ENCODE measurements around the gene UBE4B. TPM values are rescaled to one million over a fixed set of nuclear protein-coding genes. Genes with fewer than 3 reads are reported as not detected.

Gene UBE4B
- total RNA-seq, 1 experiment from 2014 or later = 27.2 TPM

DNA sequence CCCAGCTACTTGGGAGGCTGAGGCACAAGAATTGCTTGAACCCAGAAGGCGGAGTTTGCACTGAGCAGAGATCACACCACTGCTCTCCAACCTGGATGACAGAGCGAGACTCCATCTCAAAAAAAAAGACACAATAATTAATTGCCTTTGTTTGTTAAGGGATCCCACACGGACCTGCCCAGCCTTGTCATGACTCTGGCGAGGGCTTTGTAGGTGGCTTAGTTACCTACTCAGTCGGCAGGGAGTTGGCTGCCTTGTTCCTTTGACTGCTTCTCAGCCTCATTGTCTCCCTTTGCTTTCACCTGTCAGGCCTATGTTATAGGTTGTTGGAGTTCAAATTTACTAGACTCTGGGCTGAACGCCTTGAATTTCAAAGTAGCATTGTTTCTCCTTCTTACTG lies 82.0 kb downstream of the UBE4B start:
- DNase-seq (ENCODE audit: low read depth) = no peak

DNA sequence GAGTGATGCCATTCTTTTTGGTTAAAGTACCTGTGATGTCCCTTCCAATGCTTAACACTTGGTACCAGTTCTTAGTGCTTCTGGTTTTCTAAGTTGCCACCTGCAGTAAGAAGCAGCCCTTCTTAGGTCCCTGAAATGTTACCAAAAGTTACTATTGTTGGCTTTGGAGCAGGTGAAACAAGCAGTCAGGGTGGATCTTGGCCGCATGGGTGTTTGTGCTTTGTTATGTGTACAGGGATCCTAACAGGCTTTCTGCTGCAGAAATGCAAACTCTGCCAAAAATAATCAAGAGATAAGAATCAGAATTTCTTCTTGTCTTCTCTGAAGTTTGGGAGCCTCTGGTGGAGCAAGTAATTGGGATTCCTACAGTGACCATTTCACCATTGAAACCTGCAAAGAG lies 84.4 kb downstream of the UBE4B start:
- no peak for DNase-seq (ENCODE audit: low read depth)

GRCh38 chr1:10117865-10118264 lies 85.1 kb downstream of the UBE4B start:
- peak; percentile 45 for DNase-seq (ENCODE audit: low read depth)

GRCh38 chr1:10121688-10122087 lies 88.9 kb downstream of the UBE4B start:
- DNase-seq (ENCODE audit: low read depth) = no peak

- DNase-seq (ENCODE audit: low read depth) = peak; percentile 91
Measured at GRCh38 chr1:10122926-10123325, 90.2 kb downstream of the UBE4B start.

- DNase-seq (ENCODE audit: low read depth) = no peak
Measured at GRCh38 chr1:10128101-10128765, 95.5 kb downstream of the UBE4B start.

GRCh38 chr1:10132316-10132715 lies 99.6 kb downstream of the UBE4B start:
- no peak for DNase-seq (ENCODE audit: low read depth)

- no peak for DNase-seq (ENCODE audit: low read depth)
Measured at GRCh38 chr1:10132852-10133251, 100.1 kb downstream of the UBE4B start.

- DNase-seq (ENCODE audit: low read depth) = no peak
Measured at GRCh38 chr1:10140981-10141380, 108.2 kb downstream of the UBE4B start.

- no peak for DNase-seq (ENCODE audit: low read depth)
Measured at GRCh38 chr1:10143961-10144485, 111.3 kb downstream of the UBE4B start.

GRCh38 chr1:10146391-10146790 lies 113.6 kb downstream of the UBE4B start:
- DNase-seq (ENCODE audit: low read depth) = peak; percentile 57

- DNase-seq (ENCODE audit: low read depth) = no peak
Measured at GRCh38 chr1:10149231-10149630, 116.5 kb downstream of the UBE4B start.

GRCh38 chr1:10152709-10153284 lies 120.0 kb downstream of the UBE4B start:
- peak; percentile 60 for DNase-seq (ENCODE audit: low read depth)

DNA sequence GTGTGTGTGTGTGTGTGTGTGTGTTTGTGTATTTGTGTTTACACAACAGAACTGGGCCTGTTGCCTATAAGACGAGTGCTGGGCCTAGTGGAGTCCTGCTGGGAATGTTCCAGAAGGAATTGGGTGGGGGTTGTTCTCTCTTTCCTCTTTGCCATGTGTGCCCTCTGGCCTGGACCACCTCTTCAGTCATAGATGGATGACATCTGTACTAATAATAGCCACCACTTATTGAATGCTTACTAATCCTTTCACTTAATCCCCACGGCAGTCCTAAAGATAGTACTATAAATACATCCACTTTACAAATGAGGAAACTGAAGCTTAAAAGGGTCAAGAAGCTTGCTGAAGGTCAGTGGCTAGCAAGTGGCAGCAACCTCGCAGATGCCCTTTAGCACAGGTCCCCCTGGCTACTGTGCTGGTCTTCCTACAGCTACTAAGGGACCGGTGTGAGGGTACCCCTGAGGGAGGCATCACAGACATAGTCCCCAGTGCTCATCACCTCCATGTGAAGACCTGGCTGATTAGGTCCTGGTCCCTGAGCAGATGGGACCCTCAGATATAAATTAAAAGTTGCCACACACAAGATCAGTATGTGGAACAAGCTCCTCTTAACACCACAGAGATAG lies 122.4 kb downstream of the UBE4B start:
- DNase-seq (ENCODE audit: low read depth) = no peak

DNA sequence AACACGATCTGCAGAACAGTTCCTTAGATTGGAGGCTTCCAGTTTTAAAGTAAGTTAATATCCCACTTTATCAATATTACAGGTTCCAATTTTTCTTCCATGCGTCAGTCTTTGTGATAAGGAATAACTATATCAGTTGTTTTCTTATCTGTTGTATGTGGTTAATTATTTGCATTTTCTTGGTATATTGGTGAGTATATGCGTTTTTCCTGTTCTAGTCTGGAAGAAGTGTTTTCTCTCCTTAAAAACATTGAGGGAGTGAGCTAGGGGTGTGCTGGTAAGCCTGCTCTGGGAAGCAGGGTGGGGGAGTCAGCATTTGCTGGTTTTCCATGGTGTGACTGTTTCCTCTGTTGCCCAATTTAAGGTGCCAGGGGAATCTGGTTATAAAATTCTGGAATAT lies 127.4 kb downstream of the UBE4B start:
- no peak for DNase-seq (ENCODE audit: low read depth)

DNA sequence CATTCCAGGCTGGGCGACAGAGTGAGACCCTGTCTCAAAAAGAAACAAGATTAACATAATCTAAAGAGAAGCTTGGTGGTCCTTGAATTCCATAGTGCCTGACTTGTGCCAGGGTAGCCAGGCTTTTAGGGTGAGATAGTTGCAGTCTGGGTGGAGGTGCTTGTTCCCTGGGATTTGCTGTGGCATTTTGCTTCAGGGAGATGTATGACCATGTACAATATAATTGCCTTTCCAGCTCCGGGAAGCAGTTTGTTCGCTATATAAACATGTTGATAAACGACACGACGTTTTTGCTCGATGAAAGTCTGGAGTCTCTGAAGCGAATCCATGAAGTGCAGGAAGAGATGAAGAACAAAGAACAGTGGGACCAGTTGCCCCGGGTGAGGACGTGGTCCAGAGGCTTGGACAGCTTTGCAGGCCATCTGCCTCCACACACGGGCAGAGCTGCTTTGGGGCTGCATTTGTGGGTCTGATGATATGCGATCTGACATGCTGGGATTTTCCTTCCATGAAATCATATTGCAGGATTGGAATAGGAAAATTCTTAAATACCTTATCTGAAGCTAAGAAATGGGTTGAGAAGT lies 128.2 kb downstream of the UBE4B start:
- DNase-seq (ENCODE audit: low read depth) = no peak

- no peak for DNase-seq (ENCODE audit: low read depth)
Measured at GRCh38 chr1:10161541-10162290, 129.0 kb downstream of the UBE4B start.

DNA sequence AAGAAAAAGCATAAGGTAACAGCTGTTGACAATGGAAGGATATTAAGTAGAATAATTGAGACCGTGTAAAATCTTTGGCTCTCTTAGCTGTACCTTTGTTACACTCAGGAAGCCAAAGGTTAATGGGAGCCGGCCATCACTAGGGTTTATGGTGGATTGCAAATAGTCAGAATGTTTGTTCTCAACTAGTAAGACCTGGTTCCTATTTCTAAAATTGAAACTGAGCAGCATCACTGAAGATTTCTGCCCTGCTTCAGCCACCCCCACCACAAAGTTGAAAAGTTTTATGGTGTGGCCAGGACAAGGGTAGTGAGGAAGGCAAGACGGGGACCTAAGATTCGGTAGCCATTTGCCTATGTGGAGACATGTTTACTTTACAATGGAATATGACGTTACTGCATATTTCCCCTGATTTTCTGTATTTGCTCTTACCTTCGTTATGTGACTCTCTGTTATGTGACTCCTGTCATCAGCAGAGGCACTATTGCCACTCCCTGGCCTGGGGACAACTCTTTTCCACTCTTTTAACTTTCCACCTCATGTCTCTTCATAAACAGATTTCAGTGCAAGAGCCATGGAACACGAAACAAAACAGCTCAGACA lies 136.3 kb downstream of the UBE4B start:
- DNase-seq (ENCODE audit: low read depth) = no peak

GRCh38 chr1:10170239-10170574 lies 137.4 kb downstream of the UBE4B start:
- peak; percentile 7 for DNase-seq (ENCODE audit: low read depth)

DNA sequence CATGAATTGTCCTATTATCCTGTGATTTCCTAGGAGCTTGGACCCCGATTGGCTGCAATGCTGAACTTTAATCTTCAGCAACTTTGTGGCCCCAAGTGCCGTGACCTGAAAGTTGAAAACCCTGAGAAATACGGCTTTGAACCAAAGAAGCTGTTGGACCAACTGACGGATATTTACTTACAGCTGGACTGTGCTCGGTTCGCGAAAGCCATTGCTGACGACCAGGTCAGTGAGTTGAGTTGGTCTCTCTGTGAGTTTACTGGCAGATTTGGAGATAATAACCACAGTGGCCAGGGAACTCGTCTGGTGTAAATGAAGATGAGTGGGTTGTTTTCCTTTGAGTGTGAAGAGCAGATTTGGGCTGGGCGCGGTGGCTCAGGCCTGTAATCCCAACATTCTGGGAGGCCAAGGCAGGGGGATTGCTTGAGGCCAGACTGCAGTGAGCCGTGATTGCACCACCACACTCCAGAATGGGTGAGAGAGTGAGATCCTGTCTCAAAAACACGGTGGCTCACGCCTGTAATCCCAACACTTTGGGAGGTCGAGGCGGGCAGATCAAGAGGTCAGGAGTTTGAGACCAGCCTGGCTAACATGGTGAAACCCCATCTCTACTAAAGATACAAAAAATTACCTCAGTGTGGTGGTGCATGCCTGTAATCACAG lies 138.5 kb downstream of the UBE4B start:
- DNase-seq (ENCODE audit: low read depth) = no peak

DNA sequence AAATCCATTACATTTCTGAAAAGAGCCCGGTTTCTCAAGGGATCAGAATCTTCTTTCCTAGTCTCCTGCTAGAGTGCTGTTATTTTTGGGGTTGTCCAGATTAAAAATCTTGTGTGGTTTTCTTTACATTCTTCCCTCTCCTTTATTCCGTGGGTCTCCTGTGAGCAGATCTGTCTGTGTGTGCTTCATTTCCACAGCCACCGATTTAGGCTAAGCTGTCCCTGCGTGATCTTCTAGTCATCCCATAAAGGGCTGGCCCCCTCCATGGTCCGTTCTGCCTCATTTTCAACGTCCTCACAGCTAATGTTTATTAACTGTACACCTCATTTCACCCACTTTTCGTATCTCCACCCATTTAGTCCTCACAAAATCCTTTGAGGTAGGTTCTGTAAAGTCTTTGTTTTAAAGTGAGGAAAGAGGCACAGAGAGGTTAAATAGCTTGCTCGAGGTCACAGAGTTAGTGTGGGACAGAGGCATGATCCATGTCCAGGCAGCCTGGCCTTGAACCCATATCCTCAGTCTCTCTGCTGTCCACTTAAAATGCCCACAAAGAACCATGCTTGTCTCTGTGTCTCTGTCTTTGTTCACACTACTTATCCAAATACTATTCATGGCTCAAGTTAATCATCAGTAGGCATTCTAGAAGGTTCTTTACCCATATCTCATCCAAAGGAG lies 139.4 kb downstream of the UBE4B start:
- DNase-seq (ENCODE audit: low read depth) = no peak
